NCI-H2029 treated with DMSO at 0.1 percent for 48 hours (cell line): Measurements from ENCODE around the gene KYAT1.

Experiments
- DNase-seq: peaks from one replicate; lab custom pipeline; 2025; lab: John Stamatoyannopoulos, UW

KYAT1 gene

GRCh38 chr9:128838338-128838737, 43.4 kb downstream of the KYAT1 start:
- DNase-seq = no peak

- DNase-seq = no peak
These were observed 45.1 kb downstream of the KYAT1 start for GRCh38 chr9:128836509-128837145.

- no peak for DNase-seq
These were observed 46.2 kb downstream of the KYAT1 start for GRCh38 chr9:128835246-128836210.

GRCh38 chr9:128833696-128834095, 48.1 kb downstream of the KYAT1 start:
- no peak for DNase-seq

- peak; percentile 86 for DNase-seq
These were observed 52.1 kb downstream of the KYAT1 start, which contains the start of gene SPOUT1 for GRCh38 chr9:128829477-128830251. Gene SPOUT1 (minus strand): TSS chr9:128829794. CDS start chr9:128829780, 14 bp downstream.

- DNase-seq = no peak
These were observed 52.9 kb downstream of the KYAT1 start for GRCh38 chr9:128828719-128829452.

GRCh38 chr9:128828267-128828666, 53.5 kb downstream of the KYAT1 start:
- DNase-seq = no peak

GRCh38 chr9:128825923-128826700, 55.6 kb downstream of the KYAT1 start:
- no peak for DNase-seq

GRCh38 chr9:128824911-128825310, 56.8 kb downstream of the KYAT1 start:
- no peak for DNase-seq

GRCh38 chr9:128823903-128824406, 57.8 kb downstream of the KYAT1 start:
- DNase-seq = no peak

GRCh38 chr9:128823362-128823902, 58.3 kb downstream of the KYAT1 start:
- DNase-seq = no peak

GRCh38 chr9:128822407-128823042, 59.2 kb downstream of the KYAT1 start:
- no peak for DNase-seq

GRCh38 chr9:128821584-128822406, 60.0 kb downstream of the KYAT1 start:
- DNase-seq = no peak

GRCh38 chr9:128820665-128821583, 60.8 kb downstream of the KYAT1 start:
- no peak for DNase-seq

GRCh38 chr9:128819716-128820664, 61.8 kb downstream of the KYAT1 start:
- DNase-seq = peak; percentile 26

- DNase-seq = no peak
These were observed 62.7 kb downstream of the KYAT1 start for GRCh38 chr9:128818839-128819715.
